OCI-LY7 (cell line): ENCODE measurements around the gene ABLIM1.

ENCODE experiments used
- EZH2phosphoT487 ChIP-seq: fragments of 200-600 bp; sonication (generic); IDR thresholded peaks from 2 replicates; pipeline ENCODE4 v1.6.1; 2018; ENCODE audit warnings: low read depth, borderline replicate concordance, mild to moderate bottlenecking, mixed run types, antibody characterized with exemption, low read length, moderate library complexity, mixed read lengths
- TF ChIP-seq, protein P1 (sequence below): fragments of 200-600 bp; sonication (generic); conservative IDR thresholded peaks from 2 replicates; pipeline ENCODE4 v1.5.1; 2014; ENCODE audit warnings: mild to moderate bottlenecking, antibody characterized with exemption, low read length, moderate library complexity, mixed read lengths

DNA sequence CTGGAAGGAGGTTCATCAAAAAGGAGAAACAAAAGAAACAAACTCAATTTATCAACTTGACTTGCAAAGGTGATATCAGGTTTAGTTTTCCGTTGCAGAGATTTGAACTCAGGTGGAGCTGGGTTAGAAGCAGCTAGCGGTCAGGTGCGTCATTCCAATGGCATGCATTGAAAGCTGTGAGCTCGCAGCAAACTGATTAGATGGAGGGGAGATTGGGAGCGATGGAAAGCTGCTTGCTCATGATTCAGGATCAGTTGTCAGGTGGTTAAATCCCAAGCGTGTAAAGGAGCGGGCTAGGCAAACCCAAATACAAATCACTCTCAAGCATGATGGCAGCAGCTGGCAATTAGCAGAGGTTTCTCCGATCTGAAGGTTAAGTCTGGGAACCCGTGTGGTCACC is 204.5 kb downstream of the ABLIM1 start:
- TF ChIP-seq, protein P1, sequence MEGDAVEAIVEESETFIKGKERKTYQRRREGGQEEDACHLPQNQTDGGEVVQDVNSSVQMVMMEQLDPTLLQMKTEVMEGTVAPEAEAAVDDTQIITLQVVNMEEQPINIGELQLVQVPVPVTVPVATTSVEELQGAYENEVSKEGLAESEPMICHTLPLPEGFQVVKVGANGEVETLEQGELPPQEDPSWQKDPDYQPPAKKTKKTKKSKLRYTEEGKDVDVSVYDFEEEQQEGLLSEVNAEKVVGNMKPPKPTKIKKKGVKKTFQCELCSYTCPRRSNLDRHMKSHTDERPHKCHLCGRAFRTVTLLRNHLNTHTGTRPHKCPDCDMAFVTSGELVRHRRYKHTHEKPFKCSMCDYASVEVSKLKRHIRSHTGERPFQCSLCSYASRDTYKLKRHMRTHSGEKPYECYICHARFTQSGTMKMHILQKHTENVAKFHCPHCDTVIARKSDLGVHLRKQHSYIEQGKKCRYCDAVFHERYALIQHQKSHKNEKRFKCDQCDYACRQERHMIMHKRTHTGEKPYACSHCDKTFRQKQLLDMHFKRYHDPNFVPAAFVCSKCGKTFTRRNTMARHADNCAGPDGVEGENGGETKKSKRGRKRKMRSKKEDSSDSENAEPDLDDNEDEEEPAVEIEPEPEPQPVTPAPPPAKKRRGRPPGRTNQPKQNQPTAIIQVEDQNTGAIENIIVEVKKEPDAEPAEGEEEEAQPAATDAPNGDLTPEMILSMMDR = no peak
- no peak for TF ChIP-seq EZH2phosphoT487
